Measurements from ENCODE around the gene BCL2L2. TPM values are rescaled to one million over a fixed set of nuclear protein-coding genes. Genes with fewer than 3 reads are reported as not detected.
"Not testable (repeated sequence)": the region's sequence is repeated elsewhere in the genome, so short reads cannot be mapped to it uniquely, and the experiment has no call there.

The BCL2L2 gene
- total RNA-seq, 1 donor from 2014 or later, result 23.5 TPM

GRCh38 chr14:23322568-23323517 is 16.2 kb downstream of the BCL2L2 start:
- DNase-seq (ENCODE audit: extremely low read depth, low read depth, low spot score), result no peak

- DNase-seq (ENCODE audit: extremely low read depth, low read depth, low spot score), result no peak
Observed at GRCh38 chr14:23323838-23324454, 17.3 kb downstream of the BCL2L2 start.

- no peak for DNase-seq (ENCODE audit: extremely low read depth, low read depth, low spot score)
Observed at GRCh38 chr14:23324455-23324846, 17.8 kb downstream of the BCL2L2 start.

GRCh38 chr14:23324993-23325392 is 18.4 kb downstream of the BCL2L2 start:
- DNase-seq (ENCODE audit: extremely low read depth, low read depth, low spot score), result no peak

GRCh38 chr14:23325746-23326145 is 19.1 kb downstream of the BCL2L2 start:
- DNase-seq (ENCODE audit: extremely low read depth, low read depth, low spot score), result not testable (repeated sequence)

GRCh38 chr14:23326491-23327332 is 20.1 kb downstream of the BCL2L2 start:
- DNase-seq (ENCODE audit: extremely low read depth, low read depth, low spot score), result no peak

- peak; percentile 58 for DNase-seq (ENCODE audit: extremely low read depth, low read depth, low spot score)
Observed at GRCh38 chr14:23327947-23328744, 21.5 kb downstream of the BCL2L2 start.

- DNase-seq (ENCODE audit: extremely low read depth, low read depth, low spot score), result no peak
Observed at GRCh38 chr14:23335623-23336022, 29.0 kb downstream of the BCL2L2 start.

GRCh38 chr14:23339506-23340268 is 33.1 kb downstream of the BCL2L2 start:
- DNase-seq (ENCODE audit: extremely low read depth, low read depth, low spot score), result no peak

- DNase-seq (ENCODE audit: extremely low read depth, low read depth, low spot score), result no peak
Observed at GRCh38 chr14:23344481-23344880, 37.8 kb downstream of the BCL2L2 start.

GRCh38 chr14:23345987-23346692 is 39.5 kb downstream of the BCL2L2 start:
- DNase-seq (ENCODE audit: extremely low read depth, low read depth, low spot score), result no peak

GRCh38 chr14:23346693-23347405 is 40.2 kb downstream of the BCL2L2 start:
- DNase-seq (ENCODE audit: extremely low read depth, low read depth, low spot score), result no peak

- no peak for DNase-seq (ENCODE audit: extremely low read depth, low read depth, low spot score)
Observed at GRCh38 chr14:23347406-23348296, 41.0 kb downstream of the BCL2L2 start.

GRCh38 chr14:23348297-23348655 is 41.6 kb downstream of the BCL2L2 start:
- no peak for DNase-seq (ENCODE audit: extremely low read depth, low read depth, low spot score)

- DNase-seq (ENCODE audit: extremely low read depth, low read depth, low spot score), result no peak
Observed at GRCh38 chr14:23349156-23349845, 42.7 kb downstream of the BCL2L2 start.

- no peak for DNase-seq (ENCODE audit: extremely low read depth, low read depth, low spot score)
Observed at GRCh38 chr14:23351681-23352505, 45.3 kb downstream of the BCL2L2 start.

Data from glomerular endothelial cell (primary cell).